Breast epithelium (tissue), 3 donors: ENCODE measurements around the gene SAT2.
"Not testable (repeated sequence)": the region's sequence is repeated elsewhere in the genome, so short reads cannot be mapped to it uniquely, and the experiment has no call there.

Experiments
- CTCF ChIP-seq, 3 donors: fragments of 450-650 bp; IDR thresholded peaks; one replicate each; pipeline ENCODE4 v1.5.1; 2016 to 2017; ENCODE audit warnings: antibody characterized with exemption in 3 of 3, mild to moderate bottlenecking in 3 of 3, moderate library complexity in 3 of 3
- POLR2A ChIP-seq: fragments of 450-650 bp; IDR thresholded peaks from one replicate; pipeline ENCODE4 v1.6.1; 2016; ENCODE audit warnings: antibody characterized with exemption, mild to moderate bottlenecking, moderate library complexity
- POLR2AphosphoS5 ChIP-seq, 3 donors: sonication (generic); formaldehyde crosslinking; IDR thresholded peaks; one replicate each; pipeline ENCODE4 v1.6.1; 2017; ENCODE audit warnings: antibody characterized with exemption in 3 of 3

DNA sequence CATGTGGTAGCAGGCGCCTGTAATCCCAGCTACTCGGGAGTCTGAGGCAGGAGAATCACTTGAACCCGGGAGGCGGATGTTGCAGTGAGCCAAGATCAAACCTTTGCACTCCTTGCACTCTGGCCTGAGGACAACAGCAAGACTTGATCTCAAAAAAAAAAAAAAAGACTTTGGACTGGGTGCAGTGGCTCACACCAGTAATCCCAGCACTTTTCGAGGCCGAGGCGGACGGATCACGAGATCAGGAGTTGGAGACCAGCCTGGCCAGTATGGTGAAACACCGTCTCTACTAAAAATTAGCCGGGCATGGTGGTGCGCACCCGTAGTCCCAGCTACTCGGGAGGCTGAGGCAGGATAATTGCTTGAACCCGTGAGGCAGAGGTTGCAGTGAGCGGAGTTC lies 1.9 kb downstream of the SAT2 start:
- TF ChIP-seq POLR2A; CTCF (IDR thresholded peaks at IDR 0.05); POLR2AphosphoS5 (IDR thresholded peaks at IDR 0.05): not testable (repeated sequence)
